HPDE6-E6E7 (cell line): Measurements from ENCODE around the gene APOL3.
A peak's percentile ranks its signal among the peaks of the same experiment; 100 is the strongest.
"Not testable (repeated sequence)": the region's sequence is repeated elsewhere in the genome, so short reads cannot be mapped to it uniquely, and the experiment has no call there.

Experiments
- DNase-seq: peaks from one replicate; pipeline ENCODE4 v3.0.0; 2011; ENCODE audit warnings: missing footprints; ENCODE audit errors: extremely low spot score

The APOL3 gene

GRCh38 chr22:36135306-36135980 is 25.1 kb downstream of the APOL3 start:
- no peak for DNase-seq

DNA sequence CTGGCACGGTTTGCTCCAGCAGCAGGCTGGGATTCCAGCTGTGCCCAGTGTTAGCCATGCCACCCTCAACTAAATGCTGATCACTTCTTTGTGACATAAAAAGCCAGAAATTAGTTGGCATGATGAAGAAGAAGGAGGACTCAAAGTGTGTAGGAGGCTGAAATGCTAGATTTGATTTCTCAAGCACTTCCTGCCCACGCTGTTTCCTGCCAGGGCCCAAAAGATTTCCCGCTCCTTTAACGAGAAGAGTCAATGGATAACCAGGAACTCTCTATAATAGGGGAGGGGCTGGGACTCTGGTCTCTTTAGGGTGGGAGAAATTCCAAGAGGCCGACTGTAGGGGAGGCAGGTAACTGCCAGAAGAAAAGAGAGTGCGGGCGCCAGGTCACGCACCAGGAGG is 26.4 kb downstream of the APOL3 start:
- no peak for DNase-seq

GRCh38 chr22:36131907-36132306 is 28.6 kb downstream of the APOL3 start:
- no peak for DNase-seq

DNA sequence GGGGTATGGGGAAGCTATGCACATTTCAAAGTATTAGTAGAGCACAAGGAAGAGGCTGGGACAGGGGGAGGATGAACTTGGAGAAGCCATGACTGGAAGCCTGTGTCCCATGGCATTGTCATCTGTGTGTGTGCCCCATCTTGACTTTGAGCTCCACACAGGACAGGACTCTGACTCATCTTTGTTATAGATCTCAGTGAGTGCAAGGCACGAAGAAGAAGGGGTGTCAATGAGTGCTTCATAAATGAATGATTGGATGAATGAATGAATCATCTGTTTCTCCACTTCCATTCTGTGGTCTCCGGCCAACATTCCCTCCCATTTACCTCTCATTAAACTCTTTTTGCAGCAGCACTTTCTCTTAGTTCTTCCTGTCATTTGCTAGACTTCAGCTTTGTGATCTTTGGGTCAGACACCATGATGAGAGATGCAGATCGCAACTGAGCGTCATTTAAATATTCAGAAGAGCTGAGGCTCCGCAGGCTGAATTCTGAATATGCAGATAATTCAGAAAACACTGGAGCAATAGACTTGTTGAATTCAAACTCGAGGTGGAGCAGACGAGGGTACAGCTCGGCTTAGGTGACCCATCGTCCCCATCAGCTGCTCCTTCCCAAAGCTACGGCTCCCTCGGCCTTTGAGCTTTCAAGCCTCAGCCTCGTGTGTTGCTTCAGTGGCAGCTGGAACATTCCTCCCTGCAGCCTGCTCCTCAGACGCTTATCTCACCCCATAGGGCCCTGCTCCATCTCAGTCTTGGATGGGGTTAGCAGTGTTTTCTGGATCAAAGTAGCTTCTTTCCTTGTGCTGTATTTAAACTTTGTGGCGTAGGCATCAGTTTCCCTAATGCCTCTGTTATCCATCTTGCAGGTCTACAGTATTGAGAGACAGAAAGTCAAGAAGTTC is 30.8 kb downstream of the APOL3 start:
- DNase-seq, result no peak

DNA sequence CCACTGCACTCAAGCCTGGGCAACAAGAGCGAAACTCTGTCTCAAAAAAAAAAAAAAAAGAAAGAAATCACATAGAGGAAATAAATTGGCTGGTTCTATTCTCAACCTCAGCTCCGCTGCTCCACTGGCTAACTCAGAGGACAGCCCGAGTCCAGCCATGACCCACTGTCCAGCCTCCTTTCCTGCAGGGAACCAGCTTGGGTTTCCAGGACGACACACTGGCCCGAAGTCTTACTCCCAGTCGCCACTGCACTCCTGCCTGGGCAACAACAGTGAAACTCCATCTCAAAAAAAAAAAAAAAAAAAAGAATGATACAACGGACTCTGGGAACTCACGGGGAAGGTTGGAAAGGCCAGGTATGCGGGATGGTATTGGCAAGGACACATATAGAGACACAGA is 31.5 kb downstream of the APOL3 start:
- DNase-seq, result no peak

- DNase-seq, result no peak
Observed at GRCh38 chr22:36125994-36126531, 34.5 kb downstream of the APOL3 start.

DNA sequence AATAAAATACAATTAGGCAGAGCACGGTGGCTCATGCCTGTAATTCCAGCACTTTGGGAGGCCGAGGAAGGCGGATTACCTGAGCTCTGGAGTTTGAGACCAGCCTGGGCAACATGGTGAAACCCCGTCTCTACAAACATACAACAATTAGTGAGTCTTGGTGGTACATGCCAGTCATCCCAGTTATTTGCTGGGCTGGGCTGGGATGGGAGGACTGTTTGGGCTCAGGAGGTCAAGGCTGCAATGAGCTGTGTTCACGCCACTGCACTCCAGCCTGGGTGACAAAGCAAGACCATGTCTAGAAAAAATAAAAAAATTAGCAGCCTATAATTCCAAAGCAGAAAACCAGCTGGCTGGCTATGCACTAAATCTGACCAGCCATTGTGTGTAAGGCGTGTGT is 35.1 kb downstream of the APOL3 start:
- DNase-seq, result no peak

DNA sequence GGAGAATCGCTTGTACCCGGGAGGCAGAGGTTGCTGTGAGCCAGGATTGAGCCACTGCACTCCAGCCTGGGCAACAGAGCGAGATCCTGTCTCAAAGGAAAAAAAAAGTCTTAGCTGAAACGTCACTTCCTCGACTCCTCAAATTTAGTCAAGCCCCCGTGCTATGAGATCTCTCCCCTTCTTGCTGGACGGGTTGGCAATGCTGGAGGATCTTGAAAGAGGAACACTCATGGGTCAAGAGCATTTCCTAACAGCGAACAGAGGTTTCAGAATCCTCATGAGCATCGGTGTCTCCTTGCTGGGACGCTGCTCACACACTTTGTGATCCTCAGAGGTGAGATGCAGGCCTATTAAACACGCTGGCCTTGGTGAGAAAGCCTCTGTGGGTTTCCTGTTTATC is 35.9 kb downstream of the APOL3 start:
- no peak for DNase-seq

DNA sequence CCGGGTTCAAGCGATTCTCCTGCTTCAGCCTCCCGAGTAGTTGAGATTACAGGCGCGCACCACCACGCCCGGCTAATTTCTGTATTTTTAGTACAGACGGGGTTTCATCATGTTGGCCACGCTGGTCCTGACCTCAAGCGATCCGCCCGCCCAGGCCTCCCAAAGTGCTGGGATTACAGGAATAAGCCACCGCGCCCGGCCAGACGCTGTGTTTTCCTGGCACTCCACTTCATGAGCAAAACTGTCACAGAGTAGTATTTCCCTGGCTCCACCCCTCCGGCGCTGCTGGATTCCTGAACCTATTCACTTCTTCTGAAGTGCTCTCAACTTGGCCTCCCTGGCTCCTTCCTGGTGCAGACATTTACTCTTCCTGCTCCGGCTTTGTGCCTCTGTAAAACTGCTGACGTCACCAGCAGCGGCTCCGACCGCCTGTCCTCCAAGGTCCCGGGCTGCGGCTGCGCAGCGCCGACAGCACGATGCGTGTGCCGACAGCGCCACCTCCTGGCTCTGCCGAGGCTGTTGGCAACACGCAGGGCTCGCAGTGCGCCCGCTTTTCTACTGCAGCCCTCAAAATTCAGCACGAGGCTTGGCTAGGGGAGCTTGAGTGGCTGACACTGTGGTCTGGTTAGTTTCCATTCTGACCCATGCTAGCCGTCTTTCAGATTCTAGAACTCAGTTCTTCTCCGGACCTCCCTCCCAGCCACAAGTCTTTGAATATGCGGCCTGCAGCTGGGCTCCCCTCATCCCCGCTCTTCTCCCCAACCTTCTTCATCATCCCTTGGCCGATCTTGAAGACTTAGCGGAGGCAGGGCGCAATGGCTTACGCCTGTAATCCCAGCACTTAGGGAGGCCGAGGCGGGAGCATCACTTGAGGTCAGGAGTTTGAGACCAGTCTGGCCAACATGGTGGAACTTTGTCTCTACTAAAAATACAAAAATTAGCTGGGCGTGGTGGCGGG is 36.6 kb downstream of the APOL3 start:
- peak; percentile 93 for DNase-seq

GRCh38 chr22:36120621-36121351 is 39.8 kb downstream of the APOL3 start:
- DNase-seq, result not testable (repeated sequence)

DNA sequence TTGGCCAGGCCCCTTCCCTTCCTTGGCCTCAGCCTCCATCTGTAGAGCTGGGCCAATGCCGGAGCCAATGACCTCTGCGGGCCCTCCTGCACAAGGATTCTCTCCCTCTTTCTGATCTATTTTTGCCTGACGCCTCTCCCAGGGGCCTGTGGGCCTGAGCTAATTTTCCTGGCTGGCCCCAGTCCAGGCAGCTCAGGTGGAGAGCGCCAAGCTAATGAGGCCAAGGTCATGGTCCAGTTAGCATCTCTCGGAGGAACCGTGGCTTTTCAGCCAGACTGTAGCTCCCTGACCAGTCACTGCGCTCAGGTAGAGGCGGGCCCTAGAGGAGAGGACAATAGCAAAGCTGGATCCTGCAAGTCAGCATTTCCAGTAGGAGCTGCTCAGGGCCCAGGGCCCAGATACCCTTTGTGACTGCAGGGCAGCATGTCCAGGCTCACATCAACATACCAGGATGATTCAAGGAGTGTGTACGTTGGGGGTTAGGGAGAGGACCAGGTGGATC is 43.5 kb downstream of the APOL3 start:
- DNase-seq, result no peak

DNA sequence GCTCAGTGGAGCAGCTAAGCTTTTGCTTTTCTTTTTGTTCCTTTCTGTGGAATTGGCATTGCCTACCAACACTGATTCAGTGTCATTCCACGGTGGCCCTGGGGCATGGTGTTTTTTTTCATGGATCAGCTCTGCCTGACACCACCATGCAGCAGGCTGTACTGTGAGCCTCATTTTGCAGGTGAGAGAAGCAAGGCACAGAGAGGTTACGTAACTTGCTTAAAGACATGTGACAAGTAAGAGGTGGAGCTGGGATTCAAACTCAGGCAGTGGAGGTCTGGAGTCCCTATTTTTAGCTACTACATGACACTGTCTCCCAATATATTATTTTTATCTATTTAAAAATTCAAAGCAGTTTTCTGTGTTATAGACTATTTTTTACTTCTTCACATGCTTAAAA is 44.4 kb downstream of the APOL3 start:
- DNase-seq, result no peak

GRCh38 chr22:36113121-36113520 is 47.4 kb downstream of the APOL3 start:
- no peak for DNase-seq

DNA sequence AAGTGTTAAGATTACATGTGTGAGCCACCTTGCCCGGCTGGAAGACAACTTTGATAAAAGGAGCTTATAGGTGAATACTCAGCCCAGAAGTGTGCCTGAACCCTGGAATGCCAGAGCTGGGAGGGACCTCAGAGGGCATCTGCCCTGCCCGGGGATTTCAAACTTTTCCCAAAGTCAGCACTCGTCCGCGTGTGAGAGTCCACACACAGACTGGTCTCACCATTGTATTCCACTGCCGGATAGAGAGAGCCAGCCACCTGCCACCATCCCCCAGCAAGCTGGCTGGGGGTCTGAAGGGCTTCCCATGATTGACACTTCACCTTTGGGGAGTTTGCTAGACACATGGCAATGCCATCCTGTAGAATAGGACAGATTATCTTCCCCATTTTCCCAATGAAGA is 49.2 kb downstream of the APOL3 start:
- no peak for DNase-seq

GRCh38 chr22:36110306-36110881 is 50.2 kb downstream of the APOL3 start:
- no peak for DNase-seq

DNA sequence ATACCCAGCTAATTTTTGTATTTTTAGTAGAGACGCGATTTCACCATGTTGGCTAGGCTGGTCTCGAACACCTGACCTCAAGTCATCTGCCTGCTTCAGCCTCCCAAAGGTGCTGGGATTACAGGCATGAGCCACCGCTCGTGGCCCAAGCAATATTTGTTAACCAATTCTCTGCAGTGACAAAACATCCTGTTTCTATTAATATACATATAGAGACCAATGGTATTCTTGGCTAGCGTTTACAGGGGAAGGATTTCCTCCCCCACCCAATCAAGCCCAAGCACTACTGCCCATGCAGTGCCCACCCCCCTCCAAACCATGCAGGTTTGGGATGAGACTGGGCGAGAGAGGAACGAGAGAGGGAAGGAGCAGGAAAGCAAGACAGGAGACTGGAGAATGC is 53.1 kb downstream of the APOL3 start:
- no peak for DNase-seq

DNA sequence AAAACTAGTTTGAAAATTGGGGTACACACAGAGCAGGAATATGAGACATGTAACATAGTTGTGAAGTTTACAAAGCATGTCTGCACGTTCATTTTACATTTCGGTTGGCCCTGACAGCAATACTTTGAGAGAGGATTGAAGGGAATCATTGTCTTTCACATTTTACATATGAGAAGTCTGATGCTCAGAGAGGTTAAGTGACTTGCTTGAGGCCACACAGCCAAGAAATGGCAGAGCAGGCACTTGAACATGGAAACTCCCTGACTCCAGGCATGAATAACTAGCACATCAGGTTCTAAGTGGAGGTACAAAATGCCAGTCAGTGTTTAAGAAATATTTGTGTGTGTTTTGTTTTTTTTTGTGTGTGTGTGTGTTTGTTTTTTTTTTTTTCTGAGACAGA is 53.6 kb downstream of the APOL3 start:
- no peak for DNase-seq

DNA sequence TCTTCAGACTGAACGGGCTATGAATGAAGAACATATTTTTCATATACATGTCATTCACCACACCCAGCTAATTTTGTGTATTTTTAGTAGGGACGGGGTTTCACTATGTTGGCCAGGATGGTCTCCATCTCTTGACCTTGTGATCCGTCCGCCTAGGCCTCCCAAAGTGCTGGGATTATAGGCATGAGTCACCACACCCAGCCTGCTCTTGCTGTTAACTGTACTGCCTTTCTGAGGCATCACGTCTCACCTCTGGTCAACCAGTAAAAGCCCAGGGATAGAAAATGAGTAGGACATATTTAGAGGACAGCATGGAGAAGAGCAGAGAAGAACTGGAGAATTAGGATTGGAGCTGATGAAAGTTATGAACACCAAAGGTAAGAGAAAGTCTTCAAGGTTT is 55.6 kb downstream of the APOL3 start:
- DNase-seq, result no peak

DNA sequence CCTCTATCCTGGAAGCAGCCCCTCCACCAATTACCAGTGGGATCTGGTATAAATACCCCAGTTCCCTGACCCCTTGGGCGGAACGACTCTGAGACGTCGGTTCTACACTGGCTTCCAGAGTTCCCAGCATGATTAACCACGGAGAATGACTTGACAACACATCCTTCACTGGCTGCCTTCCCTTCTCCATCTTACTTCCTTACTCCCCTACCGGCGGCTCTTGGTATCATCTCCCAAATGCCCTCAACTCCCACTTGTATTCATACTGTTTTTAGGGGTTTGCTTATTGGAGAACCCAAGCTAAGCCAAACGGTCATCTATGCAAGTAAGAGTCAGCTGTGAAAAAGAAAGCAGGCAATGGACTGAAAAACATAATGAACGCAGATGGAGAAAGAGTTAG is 56.1 kb downstream of the APOL3 start:
- no peak for DNase-seq

GRCh38 chr22:36103891-36104290 is 56.7 kb downstream of the APOL3 start:
- DNase-seq, result no peak

DNA sequence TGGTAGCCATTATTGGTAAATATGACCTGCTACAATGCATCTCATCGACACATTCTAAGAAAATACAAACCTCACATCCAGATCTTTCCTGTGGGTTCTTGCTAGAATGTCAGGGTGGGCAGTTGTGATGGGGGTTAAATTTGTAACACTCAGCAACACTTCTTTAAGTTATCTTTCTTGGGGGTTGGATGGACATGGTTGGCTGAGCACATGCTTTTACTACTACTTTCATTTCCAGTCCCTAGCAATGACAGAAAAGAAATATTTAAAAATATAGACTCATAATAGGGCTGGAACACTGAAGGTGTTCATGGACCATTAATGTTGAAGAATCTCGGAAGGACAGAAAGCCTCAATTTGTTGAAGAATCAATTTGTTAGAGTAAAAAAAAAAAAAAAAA is 57.6 kb downstream of the APOL3 start:
- DNase-seq, result no peak
